IMR-90 (cell line): Measurements from ENCODE around the gene ZSCAN4. TPM values are rescaled to one million over a fixed set of nuclear protein-coding genes. Genes with fewer than 3 reads are reported as not detected.

Source experiments
- ATAC-seq: fragments of 200-7000 bp; cut with Tn5 transposase; 2 replicates; pipeline ENCODE4 v1.9.1; 2020; ENCODE audit warnings: low read depth, mild to moderate bottlenecking, moderate library complexity
- BruUV-seq: library from RNA; stranded (reverse); fragments of 400-500 nt; replicated peaks from 2 replicates; lab custom pipeline; 2021; lab: Mats Ljungman, UMichigan
- CTCF ChIA-PET: fragments of 300-600 bp; formaldehyde crosslinking; extraction: SDS; loops from one replicate; lab custom pipeline; 2021; ENCODE audit warnings: antibody characterized with exemption; lab: Yijun Ruan, JAX
- POLR2A ChIA-PET: fragments of 300-600 bp; sonication (Branson Sonifier 250); formaldehyde crosslinking; loops from one replicate; lab custom pipeline; 2022; ENCODE audit warnings: antibody characterized with exemption; ENCODE audit not compliant: unreplicated experiment; lab: Charles Lee
- DNase-seq: peaks from one replicate; pipeline ENCODE4 v3.0.0; 2013
- H2AFZ ChIP-seq: replicated peaks from 2 replicates; pipeline ENCODE3; 2013; ENCODE audit warnings: low read length, mild to moderate bottlenecking; ENCODE audit not compliant: poor library complexity
- H2AK5ac ChIP-seq: 2 replicates; pipeline ENCODE4 v1.6.1; 2013; ENCODE audit warnings: low read depth, low read length, inconsistent platforms
- H2AK9ac ChIP-seq: replicated peaks from 2 replicates; pipeline ENCODE3; 2013; ENCODE audit warnings: mild to moderate bottlenecking, low read depth, low read length, moderate library complexity; ENCODE audit not compliant: poor library complexity
- H2BK120ac ChIP-seq: 2 replicates; pipeline ENCODE4 v1.6.1; 2013; ENCODE audit warnings: low read depth, low read length, inconsistent platforms
- H2BK15ac ChIP-seq: 3 replicates; pipeline ENCODE4 v1.6.1; 2013; ENCODE audit warnings: low read depth, low read length, inconsistent platforms
- H2BK20ac ChIP-seq: 2 replicates; pipeline ENCODE4 v1.6.1; 2013; ENCODE audit warnings: low read depth, mild to moderate bottlenecking, inconsistent platforms, low read length, moderate library complexity
- H2BK5ac ChIP-seq: 2 replicates; pipeline ENCODE4 v1.6.1; 2013; ENCODE audit warnings: mild to moderate bottlenecking, low read depth, low read length, inconsistent platforms; ENCODE audit not compliant: poor library complexity, severe bottlenecking
- H3K14ac ChIP-seq: replicated peaks from 2 replicates; pipeline ENCODE4 v1.6.1; 2013; ENCODE audit warnings: low read depth, low read length, inconsistent platforms
- H3K18ac ChIP-seq: 2 replicates; pipeline ENCODE4 v1.6.1; 2013; ENCODE audit warnings: low read depth, low read length, control low read depth
- H3K23ac ChIP-seq: 2 replicates; pipeline ENCODE4 v1.6.1; 2013; ENCODE audit warnings: low read depth, low read length, inconsistent platforms
- H3K27ac ChIP-seq: 2 replicates; pipeline ENCODE4 v1.5.1; 2013; ENCODE audit warnings: mild to moderate bottlenecking, control low read depth, low read length; ENCODE audit not compliant: insufficient read depth
- H3K27me3 ChIP-seq: 2 replicates; pipeline ENCODE4 v1.6.1; 2013; ENCODE audit warnings: low read length; ENCODE audit not compliant: control insufficient read depth, insufficient read depth
- H3K36me3 ChIP-seq: 2 replicates; pipeline ENCODE4 v1.6.1; 2013; ENCODE audit warnings: low read length, mixed read lengths; ENCODE audit not compliant: control insufficient read depth, insufficient read depth
- H3K4ac ChIP-seq: 2 replicates; pipeline ENCODE4 v1.6.1; 2013; ENCODE audit warnings: low read depth, low read length, inconsistent platforms
- H3K4me1 ChIP-seq: 2 replicates; pipeline ENCODE4 v1.6.1; 2013; ENCODE audit warnings: low read length, mixed read lengths; ENCODE audit not compliant: control insufficient read depth, insufficient read depth
- H3K4me2 ChIP-seq: 2 replicates; pipeline ENCODE4 v1.6.1; 2013; ENCODE audit warnings: low read depth, mild to moderate bottlenecking, control low read depth, low read length, moderate library complexity
- H3K4me3 ChIP-seq: 2 replicates; pipeline ENCODE4 v1.5.1; 2013; ENCODE audit warnings: low read depth, mild to moderate bottlenecking, control low read depth, low read length, moderate library complexity; ENCODE audit not compliant: insufficient read depth
- H3K56ac ChIP-seq: 2 replicates; pipeline ENCODE4 v1.6.1; 2013; ENCODE audit warnings: low read length, inconsistent platforms; ENCODE audit not compliant: insufficient read depth; ENCODE audit errors: extremely low read depth
- H3K79me1 ChIP-seq, 2 experiments: 2 replicates each; pipeline ENCODE4 v1.6.1; 2013; ENCODE audit warnings: low read length in 2 of 2, inconsistent platforms in 1 of 2, low read depth in 1 of 2
- H3K9ac ChIP-seq: 2 replicates; pipeline ENCODE4 v1.6.1; 2013; ENCODE audit warnings: low read depth, low read length, control low read depth
- H3K9me1 ChIP-seq: 2 replicates; pipeline ENCODE4 v1.6.1; 2013; ENCODE audit warnings: low read length, inconsistent platforms; ENCODE audit not compliant: insufficient read depth
- H3K9me3 ChIP-seq: 2 replicates; pipeline ENCODE4 v1.6.1; 2013; ENCODE audit warnings: low read length; ENCODE audit not compliant: control insufficient read depth, insufficient read depth
- H4K20me1 ChIP-seq: 2 replicates; pipeline ENCODE4 v1.6.1; 2013; ENCODE audit warnings: low read length, inconsistent platforms; ENCODE audit not compliant: insufficient read depth
- H4K5ac ChIP-seq: 2 replicates; pipeline ENCODE4 v1.6.1; 2013; ENCODE audit warnings: mild to moderate bottlenecking, low read depth, low read length, control low read depth
- H4K8ac ChIP-seq, 2 experiments: 2 replicates each; pipeline ENCODE4 v1.6.1; 2013; ENCODE audit warnings: low read depth in 2 of 2, low read length in 2 of 2, control low read depth in 1 of 2, inconsistent platforms in 1 of 2
- H4K91ac ChIP-seq: 2 replicates; pipeline ENCODE4 v1.6.1; 2013; ENCODE audit warnings: low read depth, low read length, inconsistent platforms; ENCODE audit not compliant: insufficient read depth
- CHD1 ChIP-seq: IDR thresholded peaks from 2 replicates; pipeline ENCODE4 v1.6.1; 2012; ENCODE audit warnings: low read depth, low read length, improper control_type of control experiment
- FOS ChIP-seq: fragments of 150-350 bp; IDR thresholded peaks from 2 replicates; pipeline ENCODE4 v1.6.1; 2016; ENCODE audit warnings: low read depth, low read length
- MAFK ChIP-seq: IDR thresholded peaks from 2 replicates; pipeline ENCODE4 v1.6.1; 2012; ENCODE audit warnings: low read depth, low read length, improper control_type of control experiment
- MAZ ChIP-seq: IDR thresholded peaks from 2 replicates; pipeline ENCODE4 v1.6.1; 2012; ENCODE audit warnings: low read depth, mild to moderate bottlenecking, low read length, improper control_type of control experiment, moderate library complexity, borderline replicate concordance
- NFE2L2 ChIP-seq: fragments of 150-350 bp; IDR thresholded peaks from 2 replicates; pipeline ENCODE4 v1.6.1; 2016; ENCODE audit warnings: low read depth, mild to moderate bottlenecking, low read length
- RCOR1 ChIP-seq: IDR thresholded peaks from 2 replicates; pipeline ENCODE4 v1.6.1; 2012; ENCODE audit warnings: mild to moderate bottlenecking, low read length, improper control_type of control experiment; ENCODE audit not compliant: insufficient replicate concordance
- RFX5 ChIP-seq: IDR thresholded peaks from 2 replicates; pipeline ENCODE4 v1.8.0; 2012; ENCODE audit warnings: low read depth, mild to moderate bottlenecking, low read length, moderate library complexity
- USF2 ChIP-seq: fragments of 150-350 bp; IDR thresholded peaks from 2 replicates; pipeline ENCODE4 v1.6.1; 2017; ENCODE audit warnings: mild to moderate bottlenecking, antibody characterized with exemption, low read length, low read depth
- WGBS, 2 experiments: methylation state at CpG; one replicate each; pipeline versions ENCODE4 v1.1.5 to v1.1.7; 2013; ENCODE audit warnings: missing lambda C conversion rate in 2 of 2; ENCODE audit not compliant: insufficient read length in 1 of 2; ENCODE audit errors: extremely low coverage in 2 of 2; 5-methylcytosine and 5-hydroxymethylcytosine counted together
- dilution Hi-C: fragments of 300-500 bp; cut with HindIII; formaldehyde crosslinking; loops from one replicate; pipeline ENCODE4 v1.14.3; 2018; ENCODE audit warnings: low sequenced_read_pairs; ENCODE audit not compliant: unreplicated experiment
- in situ Hi-C: fragments of 300-500 bp; cut with MboI; formaldehyde crosslinking; loops from 3 replicates; pipeline ENCODE4 v1.14.3; 2019; ENCODE audit warnings: low sequenced_read_pairs, inconsistent platforms, mixed read lengths
- intact Hi-C: fragments of 100-400 bp; cut with micrococcal nuclease; formaldehyde crosslinking; loops from 2 replicates; pipeline ENCODE4 v1.10.0; 2022
- polyA plus RNA-seq, 3 experiments: library from polyadenylated mRNA; depleted of rRNA; stranded (reverse); fragments of >200 nt; gene quantifications; 2 replicates each; pipeline ENCODE4 v1.2.3, GENCODE V29; 2012; ENCODE audit warnings: low replicate concordance in 1 of 3
- total RNA-seq: library from RNA; depleted of rRNA; stranded (reverse); fragments of >200 nt; gene quantifications from 2 replicates; pipeline ENCODE4 v1.2.3, GENCODE V29; 2012

The ZSCAN4 gene
- total and polyA plus RNA-seq, 2 of the 4 experiments (the other 2 are of a cell fraction), result not detected

DNA sequence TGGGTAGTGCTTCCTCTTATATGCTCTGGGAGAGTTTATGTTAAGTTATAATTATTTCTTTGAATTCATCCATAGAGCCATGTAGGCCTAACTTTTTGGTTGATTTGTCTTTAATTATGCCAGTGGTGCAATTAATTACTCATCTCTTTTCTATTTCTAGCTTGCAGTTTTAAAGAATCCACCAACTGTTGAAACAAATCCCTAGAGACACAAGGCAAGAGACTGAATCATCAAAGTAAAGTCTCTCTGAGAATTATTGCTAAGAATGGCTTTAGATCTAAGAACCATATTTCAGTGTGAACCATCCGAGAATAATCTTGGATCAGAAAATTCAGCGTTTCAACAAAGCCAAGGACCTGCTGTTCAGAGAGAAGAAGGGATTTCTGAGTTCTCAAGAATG, 7.1 kb downstream of the ZSCAN4 start:
- in situ Hi-C loops, result no loop called here

More for the DNA sequence above, 7.1 kb downstream of the ZSCAN4 start:
- no peaks in the 10 kb centered on the region for H3K9me3 ChIP-seq
- DNase-seq (no peak), ATAC-seq (peak; percentile 48)
- no CpG with 5 or more reads among the region's 2 CpGs for WGBS, 2 experiments
- no peak overlapping the region for H3K9ac ChIP-seq
- dilution Hi-C loops (no loop called here), intact Hi-C loops (no loop called here)
- H3K14ac ChIP-seq, result no peak overlapping the region
- TF ChIP-seq FOS (no peak), MAFK (no peak), CHD1 (no peak), RFX5 (no peak), MAZ (no peak), NFE2L2 (no peak), RCOR1 (no peak), USF2 (no peak)
- no peak overlapping the region for H3K4ac ChIP-seq
- H2BK20ac ChIP-seq, result no peak overlapping the region
- H4K20me1 ChIP-seq, result no peaks in the 10 kb centered on the region
- no peak overlapping the region for H2BK5ac ChIP-seq
- no peaks in the 10 kb centered on the region for H3K79me1 ChIP-seq
- H3K4me2 ChIP-seq, result no peak overlapping the region
- no peak overlapping the region for H2AK9ac ChIP-seq
- no peak overlapping the region for H3K18ac ChIP-seq
- H3K27ac ChIP-seq, result no peak overlapping the region
- H4K91ac ChIP-seq, result no peak overlapping the region
- no peak overlapping the region for H2AFZ ChIP-seq
- CTCF ChIA-PET, result no interaction called here
- H2BK120ac ChIP-seq, result no peak overlapping the region
- H2BK15ac ChIP-seq, result no peak overlapping the region
- H3K4me3 ChIP-seq, result no peak overlapping the region
- H3K27me3 ChIP-seq, result no peaks in the 10 kb centered on the region; the same call in 1 of the 2 replicates
- no peak overlapping the region for H4K8ac ChIP-seq
- H3K4me1 ChIP-seq, result no peaks in the 10 kb centered on the region
- no peaks in the 10 kb centered on the region for H3K9me1 ChIP-seq
- BruUV-seq, result no TSS peak
- no peak overlapping the region for H4K5ac ChIP-seq
- H2AK5ac ChIP-seq, result no peak overlapping the region
- POLR2A ChIA-PET, result no interaction called here
- no peak overlapping the region for H3K56ac ChIP-seq
- no peak overlapping the region for H3K23ac ChIP-seq
- H3K36me3 ChIP-seq, result no peaks in the 10 kb centered on the region
